Calu3 (cell line): ENCODE data around the gene LEFTY1. TPM values are rescaled to one million over a fixed set of nuclear protein-coding genes. Genes with fewer than 3 reads are reported as not detected.

Experiments
- BruUV-seq: library from RNA; stranded (reverse); fragments of 400-500 nt; replicated peaks from 2 replicates; lab custom pipeline; 2021; lab: Mats Ljungman, UMichigan
- CTCF ChIA-PET: fragments of 300-600 bp; sonication (Branson Sonifier 250); formaldehyde crosslinking; loops from one replicate; lab custom pipeline; 2022; ENCODE audit warnings: antibody characterized with exemption; lab: Charles Lee
- DNase-seq: peaks from one replicate; pipeline ENCODE4 v3.0.0; 2022
- H3K27ac Mint-ChIP-seq: one replicate; pipeline ENCODE4 v1.8.0; 2022; ENCODE audit warnings: mixed read lengths; ENCODE audit not compliant: unreplicated experiment
- H3K27me3 Mint-ChIP-seq: one replicate; pipeline ENCODE4 v1.8.0; 2022; ENCODE audit warnings: mixed read lengths; ENCODE audit not compliant: unreplicated experiment
- H3K36me3 Mint-ChIP-seq: one replicate; pipeline ENCODE4 v1.8.0; 2022; ENCODE audit warnings: mild to moderate bottlenecking, moderate library complexity, mixed read lengths; ENCODE audit not compliant: insufficient read depth, unreplicated experiment
- H3K4me1 Mint-ChIP-seq: one replicate; pipeline ENCODE4 v1.8.0; 2022; ENCODE audit warnings: mild to moderate bottlenecking, low read depth, mixed read lengths; ENCODE audit not compliant: unreplicated experiment
- H3K4me3 Mint-ChIP-seq: one replicate; pipeline ENCODE4 v1.8.0; 2022; ENCODE audit warnings: mild to moderate bottlenecking, low read depth, moderate library complexity, mixed read lengths; ENCODE audit not compliant: unreplicated experiment
- H3K9me3 Mint-ChIP-seq: one replicate; pipeline ENCODE4 v1.8.0; 2022; ENCODE audit warnings: low read depth, mixed read lengths; ENCODE audit not compliant: unreplicated experiment
- intact Hi-C: fragments of 100-400 bp; cut with micrococcal nuclease; formaldehyde crosslinking; loops from one replicate; pipeline ENCODE4 v1.10.0; 2022; ENCODE audit not compliant: unreplicated experiment
- total RNA-seq: library from RNA; stranded (reverse); gene quantifications from 2 replicates; pipeline ENCODE4 v1.2.3, GENCODE V29; 2022
- TF ChIP-seq, protein P1 (sequence below): fragments of 200-600 bp; IDR thresholded peaks from one replicate; pipeline ENCODE4 v1.8.0; 2022; ENCODE audit warnings: antibody characterized with exemption; ENCODE audit not compliant: unreplicated experiment

LEFTY1 gene
- total RNA-seq, 1 experiment from 2014 or later, result not detected

DNA sequence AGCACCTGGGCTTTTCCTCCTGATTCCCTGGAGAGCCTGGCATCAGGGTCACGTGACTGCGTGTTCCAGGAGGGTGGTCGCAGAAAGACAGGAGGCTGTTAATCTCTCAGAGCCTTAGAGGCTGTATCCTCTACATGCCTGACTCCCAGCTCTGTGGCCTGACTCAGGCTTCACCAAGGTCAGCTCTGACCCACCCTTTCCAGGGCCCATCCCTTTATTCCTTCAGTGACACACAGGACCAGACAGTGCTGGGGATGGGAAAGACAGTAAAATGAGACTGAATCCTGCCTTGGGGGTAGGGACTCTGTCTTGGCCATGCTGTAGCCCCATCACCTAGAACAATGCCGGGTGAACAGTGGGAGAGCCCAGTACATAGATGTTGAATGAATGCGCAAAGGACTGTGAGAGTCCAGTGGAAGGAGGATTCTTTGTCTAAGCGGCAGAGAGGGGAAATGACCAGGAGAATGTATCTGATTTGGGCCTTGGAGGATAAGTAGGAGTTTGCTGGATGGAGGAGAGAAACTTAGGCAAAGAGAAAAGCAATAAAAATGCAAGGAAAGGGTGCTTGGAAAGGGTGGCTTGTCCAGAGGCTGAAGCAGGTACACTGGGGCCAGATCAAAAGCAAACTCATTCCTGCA is 46.0 kb downstream of the LEFTY1 start:
- DNase-seq, result no peak
- CTCF ChIA-PET, result no interaction called here
- Mint-ChIP-seq H3K27ac (peak overlapping the region; percentile 62), H3K27me3 (no peaks in the 10 kb centered on the region), H3K9me3 (no peaks in the 10 kb centered on the region), H3K4me3 (no peak overlapping the region), H3K4me1 (no peaks in the 10 kb centered on the region), H3K36me3 (peaks cover 90% of the 10 kb centered on the region)
- intact Hi-C loops, result loop anchor here (5.0 kb wide), 1 partner anchor 366 kb away; no protein-coding TSS in a partner anchor
- TF ChIP-seq, protein P1, sequence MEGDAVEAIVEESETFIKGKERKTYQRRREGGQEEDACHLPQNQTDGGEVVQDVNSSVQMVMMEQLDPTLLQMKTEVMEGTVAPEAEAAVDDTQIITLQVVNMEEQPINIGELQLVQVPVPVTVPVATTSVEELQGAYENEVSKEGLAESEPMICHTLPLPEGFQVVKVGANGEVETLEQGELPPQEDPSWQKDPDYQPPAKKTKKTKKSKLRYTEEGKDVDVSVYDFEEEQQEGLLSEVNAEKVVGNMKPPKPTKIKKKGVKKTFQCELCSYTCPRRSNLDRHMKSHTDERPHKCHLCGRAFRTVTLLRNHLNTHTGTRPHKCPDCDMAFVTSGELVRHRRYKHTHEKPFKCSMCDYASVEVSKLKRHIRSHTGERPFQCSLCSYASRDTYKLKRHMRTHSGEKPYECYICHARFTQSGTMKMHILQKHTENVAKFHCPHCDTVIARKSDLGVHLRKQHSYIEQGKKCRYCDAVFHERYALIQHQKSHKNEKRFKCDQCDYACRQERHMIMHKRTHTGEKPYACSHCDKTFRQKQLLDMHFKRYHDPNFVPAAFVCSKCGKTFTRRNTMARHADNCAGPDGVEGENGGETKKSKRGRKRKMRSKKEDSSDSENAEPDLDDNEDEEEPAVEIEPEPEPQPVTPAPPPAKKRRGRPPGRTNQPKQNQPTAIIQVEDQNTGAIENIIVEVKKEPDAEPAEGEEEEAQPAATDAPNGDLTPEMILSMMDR, result no peak
- BruUV-seq, result no TSS peak

DNA sequence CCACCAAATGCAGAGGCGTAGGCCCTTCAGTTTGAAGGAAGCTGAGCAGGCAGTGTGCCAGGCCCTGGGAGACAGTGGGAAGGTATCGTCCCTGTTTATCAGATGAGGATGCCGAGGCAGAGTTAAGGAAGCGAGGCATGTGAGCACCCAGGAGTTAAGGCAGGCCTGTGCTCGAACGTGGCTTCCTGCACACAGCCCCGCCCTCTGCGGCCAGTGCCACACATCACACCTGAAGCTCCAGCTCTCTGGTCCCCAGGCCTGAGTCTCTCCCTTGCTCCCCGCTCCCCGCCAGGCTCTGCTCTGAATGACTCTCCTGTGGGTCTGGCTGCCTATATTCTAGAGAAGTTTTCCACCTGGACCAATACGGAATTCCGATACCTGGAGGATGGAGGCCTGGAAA is 46.9 kb downstream of the LEFTY1 start:
- no peak overlapping the region for H3K4me3 Mint-ChIP-seq
- intact Hi-C loops, result loop anchor here (5.0 kb wide), 1 partner anchor 365 kb away; no protein-coding TSS in a partner anchor
- H3K27me3 Mint-ChIP-seq, result no peaks in the 10 kb centered on the region
- TF ChIP-seq, protein P1, result no peak
- H3K9me3 Mint-ChIP-seq, result no peaks in the 10 kb centered on the region
- peaks cover 82% of the 10 kb centered on the region for H3K36me3 Mint-ChIP-seq
- CTCF ChIA-PET, result interaction anchor here (0.7 kb wide), 1 partner anchor 562 kb away, joined by 3 read pairs; no protein-coding TSS in a partner anchor
- BruUV-seq, result TSS peak; percentile 6
- H3K4me1 Mint-ChIP-seq, result no peaks in the 10 kb centered on the region
- H3K27ac Mint-ChIP-seq, result peak overlapping the region; percentile 62
- DNase-seq, result no peak

DNA sequence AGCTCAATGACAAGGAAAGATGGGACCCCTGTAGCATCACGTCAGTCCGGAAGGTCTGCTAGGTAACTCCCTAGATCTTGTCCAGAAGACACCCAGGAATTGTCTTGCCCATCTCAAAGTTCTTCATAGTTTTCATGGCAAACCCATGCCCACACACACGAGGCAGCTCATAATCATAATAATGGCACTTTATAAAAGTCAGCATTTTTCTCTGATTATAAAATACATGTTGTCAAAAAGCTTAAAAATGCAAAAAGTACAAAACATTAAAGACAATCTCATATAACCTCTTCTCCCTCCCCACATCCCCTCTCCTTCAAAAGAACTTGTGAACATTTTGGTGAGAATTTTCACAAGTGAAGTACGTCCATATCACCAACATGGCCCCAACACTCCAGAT is 48.2 kb downstream of the LEFTY1 start:
- peaks cover 78% of the 10 kb centered on the region for H3K36me3 Mint-ChIP-seq
- intact Hi-C loops, result loop anchor here (5.0 kb wide), 1 partner anchor 363 kb away; no protein-coding TSS in a partner anchor
- H3K27me3 Mint-ChIP-seq, result no peaks in the 10 kb centered on the region
- BruUV-seq, result TSS peak; percentile 20
- H3K4me3 Mint-ChIP-seq, result no peak overlapping the region
- H3K4me1 Mint-ChIP-seq, result no peaks in the 10 kb centered on the region
- DNase-seq, result no peak
- peak overlapping the region; percentile 85 for H3K27ac Mint-ChIP-seq
- TF ChIP-seq, protein P1, result no peak
- CTCF ChIA-PET, result no interaction called here
- no peaks in the 10 kb centered on the region for H3K9me3 Mint-ChIP-seq

DNA sequence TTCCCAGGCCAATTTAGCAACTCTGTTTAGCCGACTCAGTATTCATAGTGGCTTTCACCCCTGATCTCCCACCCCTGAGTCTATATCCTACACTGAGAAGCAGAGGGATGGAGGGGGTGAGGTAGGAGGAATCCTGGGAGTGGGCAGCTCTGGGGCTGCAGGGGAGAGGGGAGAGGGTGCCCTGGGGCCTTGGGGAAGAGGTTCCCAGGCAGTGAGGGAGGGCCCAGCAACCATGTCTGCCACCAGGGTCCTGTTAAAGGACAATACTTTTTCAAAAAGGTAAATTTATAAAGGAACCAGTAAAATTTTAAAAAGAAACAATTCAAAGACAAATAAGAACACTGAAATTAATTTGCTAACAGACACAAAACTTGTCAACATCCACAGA is 48.7 kb downstream of the LEFTY1 start:
- Mint-ChIP-seq H3K9me3 (no peaks in the 10 kb centered on the region), H3K27ac (peak overlapping the region; percentile 74), H3K4me1 (no peaks in the 10 kb centered on the region), H3K27me3 (no peaks in the 10 kb centered on the region), H3K4me3 (no peak overlapping the region), H3K36me3 (peaks cover 78% of the 10 kb centered on the region)
- no TSS peak for BruUV-seq
- intact Hi-C loops, result loop anchor here (5.0 kb wide), 1 partner anchor 363 kb away; no protein-coding TSS in a partner anchor
- CTCF ChIA-PET, result no interaction called here
- TF ChIP-seq, protein P1, result no peak
- no peak for DNase-seq
